Measurements from ENCODE around the gene SOX10.
"Not testable (repeated sequence)": the region's sequence is repeated elsewhere in the genome, so short reads cannot be mapped to it uniquely, and the experiment has no call there.

The SOX10 gene

DNA sequence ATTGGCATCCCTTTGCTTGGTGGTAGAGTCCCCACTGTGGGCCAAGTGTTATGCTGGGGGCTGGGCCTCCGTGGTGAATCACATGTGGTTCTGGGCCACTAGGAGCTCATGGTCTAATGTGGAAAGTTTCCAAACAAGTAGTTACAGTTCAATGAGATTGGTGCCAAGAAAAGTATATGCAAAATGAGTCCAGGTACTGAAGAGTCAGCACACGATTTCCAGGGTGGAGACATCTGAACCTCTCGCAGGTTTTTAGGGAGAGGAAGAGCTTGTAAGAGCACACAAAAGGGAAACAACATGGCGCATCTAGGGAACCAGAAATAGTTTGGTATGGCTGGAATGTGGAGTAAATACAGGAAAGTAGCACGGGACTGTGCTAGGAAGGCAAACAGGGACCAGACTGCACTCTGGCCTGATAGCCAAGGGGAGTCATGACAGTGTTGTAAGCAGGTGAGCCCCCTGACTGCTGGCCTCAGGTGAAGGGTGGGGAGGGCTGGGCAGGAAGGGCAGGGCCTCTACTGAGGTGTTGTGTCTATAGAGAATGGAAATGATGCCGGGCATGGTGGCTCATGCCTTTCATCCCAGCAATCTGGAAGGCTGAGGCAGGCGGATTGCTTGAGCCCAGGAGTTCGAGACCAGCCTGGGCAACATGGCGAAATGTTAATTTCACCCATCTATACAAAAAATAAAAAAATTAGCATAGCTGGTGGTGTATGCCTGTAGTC is 18.3 kb downstream of the SOX10 start:
- DNase-seq (ENCODE audit: low read depth), result no peak
- no peak for TF ChIP-seq CTCF (IDR thresholded peaks at IDR 0.05; ENCODE audit: control insufficient read depth, insufficient read depth, low read depth, low read length, missing control alignments)
- H3K4me3 ChIP-seq (ENCODE audit: control insufficient read depth, low read depth, low read length), result no peak overlapping the region

- no peak for TF ChIP-seq CTCF (IDR thresholded peaks at IDR 0.05; ENCODE audit: control insufficient read depth, insufficient read depth, low read depth, low read length, missing control alignments)
- DNase-seq (ENCODE audit: low read depth), result no peak
- no peak overlapping the region for H3K4me3 ChIP-seq (ENCODE audit: control insufficient read depth, low read depth, low read length)
Observed at GRCh38 chr22:37961062-37961461, 23.3 kb downstream of the SOX10 start.

DNA sequence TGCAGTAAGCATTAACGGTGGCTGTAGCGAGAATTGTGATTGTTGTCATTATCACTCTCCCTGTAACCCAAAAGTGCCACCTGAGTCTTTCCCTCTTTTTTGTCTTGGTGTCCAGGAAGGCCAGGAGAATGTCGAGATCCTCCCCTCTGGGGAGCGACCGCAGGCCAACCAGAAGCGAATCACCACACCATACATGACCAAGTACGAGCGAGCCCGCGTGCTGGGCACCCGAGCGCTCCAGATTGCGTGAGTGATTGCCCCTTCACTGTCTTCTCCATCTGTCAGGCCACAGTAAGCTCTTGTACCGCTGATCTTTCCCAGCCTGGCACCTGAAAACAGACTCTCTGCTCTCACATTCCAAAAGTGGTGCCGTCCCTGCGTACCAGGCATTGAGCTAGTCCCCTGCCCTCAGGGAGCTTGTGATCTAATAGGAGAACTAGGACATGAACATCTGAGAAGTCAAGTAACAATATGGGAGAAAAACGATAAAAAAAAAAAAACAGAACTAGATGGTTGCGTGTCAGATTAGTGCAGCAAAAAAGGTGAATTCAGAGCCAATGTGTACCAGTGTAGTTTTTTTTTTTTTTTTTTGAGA is 25.0 kb downstream of the SOX10 start:
- no peak overlapping the region for H3K4me3 ChIP-seq (ENCODE audit: control insufficient read depth, low read depth, low read length)
- TF ChIP-seq CTCF (IDR thresholded peaks at IDR 0.05; ENCODE audit: control insufficient read depth, insufficient read depth, low read depth, low read length, missing control alignments), result no peak
- no peak for DNase-seq (ENCODE audit: low read depth)

DNA sequence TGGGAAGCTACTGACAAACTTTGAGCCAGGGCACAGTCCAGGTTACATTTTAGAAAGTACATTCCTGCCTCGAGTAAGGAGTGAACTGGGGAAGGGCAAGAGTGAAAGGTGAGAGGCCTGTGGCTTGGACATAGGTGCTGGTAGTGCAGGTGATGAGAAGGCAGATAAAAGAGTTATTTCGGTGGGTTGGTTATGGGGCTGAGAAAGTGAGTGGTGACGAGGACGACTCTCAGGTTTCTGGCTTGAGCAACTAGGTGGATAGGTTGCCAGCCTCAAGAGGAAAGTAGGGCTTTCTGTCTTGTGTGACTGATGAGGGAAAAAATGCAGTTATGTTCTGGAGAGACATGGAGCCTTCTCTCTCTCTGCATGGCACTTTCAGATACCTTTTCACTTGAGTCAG is 27.1 kb downstream of the SOX10 start:
- TF ChIP-seq CTCF (IDR thresholded peaks at IDR 0.05; ENCODE audit: control insufficient read depth, insufficient read depth, low read depth, low read length, missing control alignments), result no peak
- no peak overlapping the region for H3K4me3 ChIP-seq (ENCODE audit: control insufficient read depth, low read depth, low read length)
- DNase-seq (ENCODE audit: low read depth), result no peak

DNA sequence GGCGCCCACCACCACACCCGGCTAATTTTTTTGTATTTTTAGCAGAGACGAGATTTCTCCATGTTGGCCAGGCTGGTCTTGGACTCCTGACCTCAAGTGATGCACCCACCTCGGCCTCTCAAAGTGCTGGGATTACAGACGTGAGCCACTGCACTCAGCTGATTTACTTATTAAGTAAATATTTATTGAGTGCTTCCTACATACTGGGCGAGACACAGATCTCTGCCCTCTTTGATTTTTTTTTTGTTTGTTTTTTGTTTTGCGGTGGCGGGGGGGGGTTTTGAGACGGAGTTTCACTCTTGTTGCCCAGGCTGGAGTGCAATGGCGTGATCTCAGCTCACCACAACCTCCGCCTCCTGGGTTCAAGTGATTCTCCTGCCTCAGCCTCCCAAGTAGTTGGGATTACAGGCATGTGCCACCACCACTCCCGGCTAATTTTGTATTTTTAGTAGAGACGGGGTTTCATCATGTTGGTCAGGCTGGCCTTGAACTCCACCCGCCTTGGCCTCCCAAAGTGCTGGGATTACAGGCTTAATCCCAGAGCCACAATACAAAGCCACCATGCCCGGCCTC is 28.4 kb downstream of the SOX10 start:
- not testable (repeated sequence) for DNase-seq (ENCODE audit: low read depth)

DNA sequence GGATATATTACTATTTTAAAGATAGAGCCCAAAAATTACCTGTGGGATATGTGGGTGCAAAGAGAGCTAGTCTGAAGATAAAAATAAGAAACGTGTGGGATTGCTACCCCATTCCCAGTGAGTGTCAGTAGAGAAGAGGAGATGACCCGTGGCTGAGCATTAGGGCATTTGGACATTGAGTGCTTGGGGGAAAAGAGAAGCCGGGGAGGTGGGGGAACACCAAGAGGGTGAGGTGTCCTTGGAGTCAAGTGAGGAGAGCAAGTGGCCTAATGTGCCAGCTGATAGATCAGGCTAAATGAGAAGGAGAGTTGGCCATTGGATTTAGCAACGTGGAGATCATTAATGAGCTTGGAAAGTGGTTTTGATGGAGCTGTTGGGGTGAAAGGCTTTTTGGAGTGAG is 29.7 kb downstream of the SOX10 start:
- H3K4me3 ChIP-seq (ENCODE audit: control insufficient read depth, low read depth, low read length), result peak overlapping the region; percentile 94
- DNase-seq (ENCODE audit: low read depth), result no peak
- no peak for TF ChIP-seq CTCF (IDR thresholded peaks at IDR 0.05; ENCODE audit: control insufficient read depth, insufficient read depth, low read depth, low read length, missing control alignments)

More for the DNA sequence above, 28.4 kb downstream of the SOX10 start:
- not testable (repeated sequence) for H3K4me3 ChIP-seq (ENCODE audit: control insufficient read depth, low read depth, low read length)
